Muscle layer of colon (tissue), 2 donors: ENCODE results near the gene SAMD11.
"Not testable (repeated sequence)": the region's sequence is repeated elsewhere in the genome, so short reads cannot be mapped to it uniquely, and the experiment has no call there.

ENCODE experiments used
- H3K27ac ChIP-seq: one replicate; pipeline ENCODE4 v1.7.0; 2013; ENCODE audit warnings: low read depth, mild to moderate bottlenecking, low read length, moderate library complexity
- H3K27me3 ChIP-seq, 2 donors: one replicate each; pipeline ENCODE4 v1.7.0; 2013; ENCODE audit warnings: low read length in 2 of 2, mild to moderate bottlenecking in 2 of 2; ENCODE audit not compliant: insufficient read depth in 2 of 2, control insufficient read depth in 1 of 2
- H3K36me3 ChIP-seq: one replicate; pipeline ENCODE4 v1.7.0; 2013; ENCODE audit warnings: mild to moderate bottlenecking, low read length; ENCODE audit not compliant: insufficient read depth
- H3K4me1 ChIP-seq: one replicate; pipeline ENCODE4 v1.7.0; 2013; ENCODE audit warnings: mild to moderate bottlenecking, low read length; ENCODE audit not compliant: insufficient read depth
- H3K4me3 ChIP-seq, 2 donors: one replicate each; pipeline ENCODE4 v1.7.0; 2013; ENCODE audit warnings: low read length in 2 of 2, low read depth in 1 of 2, mild to moderate bottlenecking in 1 of 2, moderate library complexity in 1 of 2
- H3K9ac ChIP-seq: one replicate; pipeline ENCODE4 v1.7.0; 2013; ENCODE audit warnings: low read length
- H3K9me3 ChIP-seq: one replicate; pipeline ENCODE4 v1.7.0; 2013; ENCODE audit warnings: mild to moderate bottlenecking, low read length
- donor health status: abdominal sarcoma.
- donor health status: Adenocarcinoma of cecum.

SAMD11 gene

GRCh38 chr1:980602-981395, 57.1 kb downstream of the SAMD11 start:
- Histone ChIP-seq H3K9me3 (no peaks in the 10 kb centered on the region), H3K27me3 (peaks cover 0 to 23% of the 10 kb centered on the region in 2 donors), H3K36me3 (no peaks in the 10 kb centered on the region), H3K27ac (no peak overlapping the region), H3K9ac (no peak overlapping the region), H3K4me1 (no peaks in the 10 kb centered on the region), H3K4me3 (no peak overlapping the region)

DNA sequence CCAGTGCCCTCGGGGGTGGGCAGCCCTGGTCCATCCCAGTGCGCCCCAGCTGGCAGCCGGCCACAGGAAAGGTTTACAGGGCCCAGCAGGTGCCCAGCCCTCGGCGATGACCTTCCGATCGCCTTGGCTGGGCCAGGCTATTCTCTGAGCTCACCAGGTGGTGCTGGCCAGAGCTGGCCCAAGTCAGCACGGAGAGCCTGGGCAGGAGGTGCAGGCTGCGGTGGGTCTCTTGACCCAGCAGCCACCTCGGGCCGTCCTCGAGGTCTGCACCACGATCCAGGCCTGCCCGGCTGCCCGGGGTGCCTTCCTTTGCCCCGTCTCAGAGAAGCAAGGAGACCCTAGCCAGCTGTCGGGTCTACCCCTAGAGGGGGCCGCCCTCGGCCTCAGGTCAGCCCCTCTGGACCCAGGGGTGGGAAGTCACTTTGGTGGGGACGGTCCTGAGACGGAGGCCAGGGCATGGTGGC, 57.8 kb downstream of the SAMD11 start:
- Histone ChIP-seq H3K36me3 (no peaks in the 10 kb centered on the region), H3K4me1 (no peaks in the 10 kb centered on the region), H3K27ac (no peak overlapping the region), H3K9ac (no peak overlapping the region), H3K27me3 (peaks cover 0 to 17% of the 10 kb centered on the region in 2 donors), H3K4me3 (no peak overlapping the region), H3K9me3 (no peaks in the 10 kb centered on the region)

DNA sequence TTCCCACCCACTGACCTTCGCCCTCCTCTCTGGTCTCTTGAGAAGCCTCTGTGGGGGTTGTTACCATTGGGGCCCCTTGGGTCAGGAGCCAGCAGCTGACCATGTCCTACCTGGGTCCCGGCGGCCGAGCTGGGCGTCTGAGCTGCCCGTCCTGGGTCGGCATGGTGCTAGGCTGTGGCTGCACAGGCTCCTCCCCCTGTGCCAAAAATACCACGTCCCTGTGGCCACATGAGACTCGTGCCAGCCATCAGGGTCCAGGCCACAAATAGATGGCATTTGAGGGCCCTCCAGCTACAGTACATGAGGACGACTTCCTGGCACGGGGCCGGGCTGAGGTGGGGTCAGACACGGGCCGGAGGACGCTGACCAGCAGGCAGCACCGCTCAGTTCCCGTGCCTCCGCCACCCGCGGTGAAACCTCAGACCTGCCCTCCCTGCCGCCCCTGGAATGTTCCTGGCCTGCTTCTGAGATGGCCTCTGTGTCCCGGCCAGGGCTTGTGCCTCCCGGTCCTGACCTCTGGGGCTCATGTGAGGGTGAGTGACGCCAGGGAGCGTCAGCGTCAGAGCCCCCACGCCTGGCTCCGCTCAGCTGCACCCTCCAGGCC, 58.3 kb downstream of the SAMD11 start, which contains the start of gene PERM1:
Gene PERM1 (minus strand): TSS at position 139 of the 604 bp plus-strand sequence. CDS start 1,064 bp downstream, outside the sequence.
- Histone ChIP-seq H3K27ac (no peak within 1 kb of the TSS), H3K4me3 (no peak within 1 kb of the TSS), H3K27me3 (peaks cover 0 to 17% of the 10 kb centered on the region in 2 donors)

DNA sequence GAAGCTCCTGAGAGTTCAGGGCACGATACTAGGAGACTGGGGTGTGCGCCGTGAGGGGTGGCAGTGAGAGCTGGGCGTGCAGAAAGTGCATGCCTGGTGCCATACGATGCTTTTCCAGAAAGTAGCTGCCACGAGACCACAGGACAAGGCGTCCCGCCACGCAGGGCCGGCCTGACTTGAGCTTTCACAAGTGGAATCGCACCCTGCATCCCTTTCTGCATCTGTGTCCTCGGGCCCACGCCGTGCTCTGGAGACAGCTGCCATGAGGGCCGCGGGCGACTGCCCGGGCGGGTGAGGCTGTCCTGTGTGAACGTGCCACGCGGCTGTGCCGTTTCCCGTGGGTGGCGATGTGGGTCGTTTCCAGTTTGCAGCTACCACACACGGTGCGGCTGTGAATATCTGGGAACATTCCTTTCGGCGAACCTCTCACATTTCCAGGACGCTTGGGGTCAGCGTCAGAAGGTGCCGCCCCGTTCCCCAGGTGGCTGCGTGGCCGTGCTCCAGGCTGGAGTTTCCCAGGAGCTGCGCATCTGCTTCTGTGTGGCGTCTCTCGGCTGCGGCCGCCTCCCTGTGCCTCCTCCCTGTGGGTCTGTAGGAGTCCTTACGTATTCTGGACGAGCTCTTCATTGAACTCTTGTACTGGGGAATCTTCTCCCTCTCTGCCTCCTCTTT, 59.2 kb downstream of the SAMD11 start:
- Histone ChIP-seq H3K27ac (no peak overlapping the region), H3K4me3 (no peak overlapping the region), H3K4me1 (no peaks in the 10 kb centered on the region)

More for the DNA sequence above, 58.3 kb downstream of the SAMD11 start, which contains the start of gene PERM1:
- H3K9me3 ChIP-seq: no peaks in the 10 kb centered on the region
- no peak within 1 kb of the TSS for H3K9ac ChIP-seq
- H3K4me1 ChIP-seq: no peaks in the 10 kb centered on the region
- H3K36me3 ChIP-seq: no peaks in the 10 kb centered on the region

GRCh38 chr1:983798-984475, 60.2 kb downstream of the SAMD11 start:
- H3K4me3 ChIP-seq: no peak overlapping the region

More for the DNA sequence above, 59.2 kb downstream of the SAMD11 start:
- H3K9ac ChIP-seq: no peak overlapping the region
- peaks cover 0 to 17% of the 10 kb centered on the region in 2 donors for H3K27me3 ChIP-seq
- H3K9me3 ChIP-seq: no peaks in the 10 kb centered on the region
- H3K36me3 ChIP-seq: no peaks in the 10 kb centered on the region

DNA sequence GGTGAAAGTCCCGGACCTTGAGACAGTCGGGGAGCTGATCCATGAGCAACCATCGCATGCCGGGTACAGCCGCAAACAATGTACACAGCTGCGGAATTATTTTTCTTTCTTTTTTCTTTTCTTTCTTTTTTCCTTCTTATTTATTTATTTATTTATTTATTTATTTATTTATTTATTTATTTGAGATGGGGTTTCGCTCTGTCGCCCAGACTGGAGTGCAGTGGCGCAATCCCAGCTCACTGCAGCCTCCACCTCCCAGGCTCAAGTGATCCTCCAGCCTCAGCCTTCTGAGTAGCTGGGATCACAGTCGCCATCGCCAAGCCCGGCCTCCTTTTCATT, 60.7 kb downstream of the SAMD11 start:
- peaks cover 0 to 17% of the 10 kb centered on the region in 2 donors for H3K27me3 ChIP-seq
- no peak overlapping the region for H3K4me3 ChIP-seq
- no peak overlapping the region for H3K9ac ChIP-seq
- H3K36me3 ChIP-seq: no peaks in the 10 kb centered on the region
- no peaks in the 10 kb centered on the region for H3K4me1 ChIP-seq
- H3K9me3 ChIP-seq: no peaks in the 10 kb centered on the region
- H3K27ac ChIP-seq: no peak overlapping the region

More at GRCh38 chr1:983798-984475, 60.2 kb downstream of the SAMD11 start:
- H3K4me1 ChIP-seq: no peaks in the 10 kb centered on the region
- peaks cover 0 to 17% of the 10 kb centered on the region in 2 donors for H3K27me3 ChIP-seq
- no peaks in the 10 kb centered on the region for H3K36me3 ChIP-seq
- H3K9me3 ChIP-seq: no peaks in the 10 kb centered on the region
- no peak overlapping the region for H3K27ac ChIP-seq
- no peak overlapping the region for H3K9ac ChIP-seq

DNA sequence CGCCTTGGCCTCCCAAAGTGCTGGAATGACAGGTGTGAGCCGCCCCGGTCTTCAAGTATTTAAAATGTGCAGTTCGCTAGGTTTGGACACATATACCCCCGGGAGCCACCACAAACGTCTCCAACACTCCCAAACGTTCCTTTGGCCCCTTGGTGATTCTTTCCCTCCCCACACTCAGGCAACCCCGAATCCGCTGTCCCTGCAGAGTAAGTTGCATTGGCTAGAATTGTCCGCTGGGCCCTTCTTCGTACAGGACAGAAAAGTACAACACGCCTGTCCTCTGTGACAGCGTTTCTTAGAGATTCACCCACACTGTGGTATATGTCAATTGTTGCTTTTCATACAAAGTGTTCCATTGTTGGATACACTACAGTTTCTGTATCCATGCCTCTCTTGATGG, 61.4 kb downstream of the SAMD11 start:
- H3K27ac ChIP-seq: no peak overlapping the region
- no peaks in the 10 kb centered on the region for H3K4me1 ChIP-seq
- no peak overlapping the region for H3K9ac ChIP-seq
- H3K36me3 ChIP-seq: no peaks in the 10 kb centered on the region
- peaks cover 0 to 17% of the 10 kb centered on the region in 2 donors for H3K27me3 ChIP-seq
- H3K9me3 ChIP-seq: no peaks in the 10 kb centered on the region
- H3K4me3 ChIP-seq: no peak overlapping the region

- H3K27me3 ChIP-seq, H3K27ac ChIP-seq, H3K9me3 ChIP-seq, H3K9ac ChIP-seq, H3K4me3 ChIP-seq, H3K36me3 ChIP-seq, H3K4me1 ChIP-seq: not testable (repeated sequence)
Observed at GRCh38 chr1:988061-988460, 64.3 kb downstream of the SAMD11 start.

DNA sequence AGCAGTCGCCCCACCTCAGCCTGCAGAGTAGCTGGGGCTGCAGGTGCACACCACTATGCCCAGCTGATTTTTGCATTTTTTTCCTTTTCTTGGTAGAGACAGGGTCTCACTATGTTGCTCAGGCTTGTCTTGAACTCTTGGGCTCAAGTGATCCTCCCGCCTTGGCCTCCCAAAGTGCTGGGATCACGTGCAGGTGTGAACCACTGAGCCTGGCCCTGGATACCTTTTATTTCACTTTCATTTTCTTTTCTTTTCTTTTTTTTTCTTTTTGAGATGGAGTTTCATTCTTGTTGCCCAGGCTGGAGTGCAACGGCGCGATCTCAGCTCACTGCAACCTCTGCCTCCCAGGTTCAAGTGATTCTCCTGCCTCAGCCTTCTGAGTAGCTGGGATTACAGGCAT, 67.6 kb downstream of the SAMD11 start:
- not testable (repeated sequence) for H3K9ac ChIP-seq, H3K9me3 ChIP-seq, H3K36me3 ChIP-seq, H3K4me3 ChIP-seq, H3K4me1 ChIP-seq, H3K27ac ChIP-seq, H3K27me3 ChIP-seq

DNA sequence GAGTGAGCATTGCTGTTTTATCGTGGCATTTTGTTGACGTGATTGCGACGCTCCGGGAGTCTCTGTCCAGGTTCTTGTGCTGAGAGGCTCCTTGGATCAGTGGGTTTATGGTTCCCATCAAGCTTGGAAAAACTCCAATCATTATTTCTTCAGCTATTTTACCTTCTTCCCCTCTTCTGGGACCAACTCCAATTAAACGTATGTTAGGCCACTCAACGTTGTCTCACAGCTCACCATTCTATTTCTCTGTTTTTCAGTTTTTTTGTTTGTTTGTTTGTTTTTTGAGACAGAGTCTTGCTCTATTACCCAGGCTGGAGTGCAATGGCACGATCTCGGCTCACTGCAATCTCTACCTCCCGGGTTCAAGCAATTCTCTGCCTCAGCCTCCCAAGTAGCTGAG, 68.2 kb downstream of the SAMD11 start:
- H3K4me3 ChIP-seq: no peak overlapping the region
- H3K27ac ChIP-seq: no peak overlapping the region

DNA sequence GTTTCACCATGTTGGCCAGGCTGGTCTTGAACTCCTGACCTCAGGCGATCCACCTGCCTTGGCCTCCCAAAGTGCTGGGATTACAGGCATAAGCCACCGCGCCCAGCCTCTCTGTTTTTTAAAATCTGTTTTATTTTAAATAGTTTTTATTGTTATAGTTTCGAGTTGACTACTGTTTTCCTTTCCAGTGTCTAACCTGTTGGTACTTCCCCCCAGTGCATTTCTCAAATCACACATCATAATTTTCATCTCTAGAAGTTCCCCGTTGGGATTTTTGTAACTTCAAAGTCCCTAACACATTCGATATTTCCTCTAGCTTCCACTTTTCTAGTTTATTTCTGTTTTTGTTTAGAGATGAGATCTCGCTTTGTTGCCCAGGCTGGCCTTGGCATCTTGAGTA, 68.6 kb downstream of the SAMD11 start:
- Histone ChIP-seq H3K27ac (no peak overlapping the region), H3K36me3 (no peaks in the 10 kb centered on the region), H3K4me3 (no peak overlapping the region), H3K9me3 (peaks cover 3% of the 10 kb centered on the region), H3K9ac (no peak overlapping the region), H3K27me3 (peaks cover 0 to under 1% of the 10 kb centered on the region in 2 donors), H3K4me1 (no peaks in the 10 kb centered on the region)

More for the DNA sequence above, 68.2 kb downstream of the SAMD11 start:
- Histone ChIP-seq H3K4me1 (no peaks in the 10 kb centered on the region), H3K36me3 (no peaks in the 10 kb centered on the region), H3K9me3 (peaks cover 3% of the 10 kb centered on the region), H3K9ac (no peak overlapping the region), H3K27me3 (no peaks in the 10 kb centered on the region)
